GM12873 (cell line): Measurements from ENCODE around the gene C14orf132.

ENCODE experiments used
- CTCF ChIP-seq: IDR thresholded peaks from 2 replicates; pipeline ENCODE4 v1.5.1; 2012; ENCODE audit warnings: low read depth, mild to moderate bottlenecking, moderate library complexity, low read length, control low read depth; ENCODE audit not compliant: insufficient read depth; ENCODE audit errors: missing control alignments

C14orf132 gene

GRCh38 chr14:96120392-96120791 lies 81.2 kb downstream of the C14orf132 start:
- TF ChIP-seq CTCF: no peak

- TF ChIP-seq CTCF: no peak
These were observed 81.8 kb downstream of the C14orf132 start for GRCh38 chr14:96120941-96121340.

- TF ChIP-seq CTCF: no peak
These were observed 82.7 kb downstream of the C14orf132 start for GRCh38 chr14:96121660-96122395.

- TF ChIP-seq CTCF: no peak
These were observed 83.3 kb downstream of the C14orf132 start for GRCh38 chr14:96122496-96122895.

GRCh38 chr14:96125536-96125935 lies 86.4 kb downstream of the C14orf132 start:
- no peak for TF ChIP-seq CTCF

- TF ChIP-seq CTCF: no peak
These were observed 87.2 kb downstream of the C14orf132 start for GRCh38 chr14:96126339-96126782.

- TF ChIP-seq CTCF: no peak
These were observed 87.7 kb downstream of the C14orf132 start for GRCh38 chr14:96126783-96127271.
